Measurements from ENCODE around the gene TRAIP. TPM values are rescaled to one million over a fixed set of nuclear protein-coding genes. Genes with fewer than 3 reads are reported as not detected.
"Not testable (repeated sequence)": the region's sequence is repeated elsewhere in the genome, so short reads cannot be mapped to it uniquely, and the experiment has no call there.

Gene TRAIP, protein sequence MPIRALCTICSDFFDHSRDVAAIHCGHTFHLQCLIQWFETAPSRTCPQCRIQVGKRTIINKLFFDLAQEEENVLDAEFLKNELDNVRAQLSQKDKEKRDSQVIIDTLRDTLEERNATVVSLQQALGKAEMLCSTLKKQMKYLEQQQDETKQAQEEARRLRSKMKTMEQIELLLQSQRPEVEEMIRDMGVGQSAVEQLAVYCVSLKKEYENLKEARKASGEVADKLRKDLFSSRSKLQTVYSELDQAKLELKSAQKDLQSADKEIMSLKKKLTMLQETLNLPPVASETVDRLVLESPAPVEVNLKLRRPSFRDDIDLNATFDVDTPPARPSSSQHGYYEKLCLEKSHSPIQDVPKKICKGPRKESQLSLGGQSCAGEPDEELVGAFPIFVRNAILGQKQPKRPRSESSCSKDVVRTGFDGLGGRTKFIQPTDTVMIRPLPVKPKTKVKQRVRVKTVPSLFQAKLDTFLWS
- total RNA-seq = 1 to 10 TPM in 3 of 4 donors, under 1 TPM in 1; 0.81 to 1.8 (median 1.6) TPM

DNA sequence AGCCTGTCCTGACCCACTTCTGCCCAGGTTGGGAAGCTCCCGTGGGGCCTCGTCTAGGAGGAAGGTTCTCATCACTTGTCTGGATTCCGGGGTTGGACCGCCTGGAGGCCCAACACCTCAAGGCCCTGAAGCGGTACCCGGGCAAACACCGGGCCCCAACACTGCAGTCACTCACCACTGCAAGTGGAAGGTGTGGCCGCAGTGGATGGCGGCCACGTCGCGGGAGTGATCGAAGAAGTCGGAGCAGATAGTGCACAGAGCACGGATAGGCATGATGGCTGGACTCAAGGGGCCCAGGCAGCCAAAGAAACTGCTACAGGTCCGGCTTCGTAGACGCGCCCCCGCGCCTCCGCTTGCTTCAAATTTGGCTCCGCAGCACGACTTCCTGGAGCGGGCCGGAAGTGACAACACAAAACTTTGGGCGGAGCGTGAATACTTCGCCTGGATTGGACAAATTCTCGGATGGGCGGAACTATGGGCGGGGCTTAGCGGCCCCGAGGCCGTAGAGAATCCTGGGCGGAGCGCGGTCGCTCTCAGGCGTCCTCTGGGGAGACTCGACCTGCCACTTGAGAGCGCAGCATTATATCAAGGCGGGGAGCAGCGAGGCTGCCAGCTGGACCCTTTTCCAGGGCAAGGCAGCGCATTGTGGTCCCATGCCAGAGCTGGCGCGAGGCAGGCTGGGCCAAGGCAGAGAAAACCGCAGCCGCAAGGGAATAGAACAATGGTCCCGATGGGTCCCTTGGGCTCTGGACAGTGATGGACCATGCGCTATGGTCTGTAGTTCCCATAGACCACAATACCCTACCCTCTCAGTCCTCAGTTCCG, at the start of gene TRAIP:
TRAIP (minus strand) TSS at position 384 of the 825 bp plus-strand sequence; CDS start at position 273, 111 bp downstream.
- peak; percentile 99 for ATAC-seq
- H3K27ac ChIP-seq = peak within 1 kb of the TSS; percentile 31 to 87 (median 82)

DNA sequence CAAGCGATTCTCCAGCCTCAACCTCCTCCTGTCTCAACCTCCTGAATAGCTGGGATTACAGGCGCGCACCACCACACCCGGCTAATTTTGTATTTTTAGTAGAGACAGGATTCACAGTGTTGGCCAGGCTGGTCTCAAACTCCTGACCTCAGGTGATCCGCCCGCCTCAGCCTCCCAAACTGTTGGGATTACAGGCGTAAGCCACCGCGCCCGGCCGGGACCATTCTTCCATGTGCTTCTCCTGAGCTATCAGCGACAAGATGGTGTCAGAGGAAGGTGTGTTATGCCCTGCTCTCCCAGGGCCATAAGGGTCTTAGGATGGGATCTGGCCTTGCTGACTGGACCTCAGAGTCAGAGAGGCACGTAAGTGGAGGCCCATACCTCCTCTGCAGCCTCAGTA, 48.1 kb upstream of the TRAIP start:
- peak overlapping the region in 3 of 4 donors; percentile 33 to 75 (median 56) for H3K27ac ChIP-seq
- WGBS, 2 donors (ENCODE audit: low coverage in 1 of 2) = 89% methylated on average over 3 of the region's 13 CpGs; no CpG with 5 or more reads in 1 of the 2 donors
- H3K36me3 ChIP-seq = peaks cover 0 to 12% of the 10 kb centered on the region in 2 donors
- H3K9me3 ChIP-seq, H3K27me3 ChIP-seq, ATAC-seq: not testable (repeated sequence)
- H3K4me1 ChIP-seq = peaks cover 0 to 68% (median 11%) of the 10 kb centered on the region in 3 donors
- H3K4me3 ChIP-seq = peak overlapping the region in 1 of 2 donors; percentile 52

More for the DNA sequence above, at the start of gene TRAIP:
- Histone ChIP-seq H3K36me3 (no peaks in the 10 kb centered on the region), H3K4me1 (peaks cover 0 to 16% (median 3%) of the 10 kb centered on the region in 3 donors), H3K9me3 (no peaks in the 10 kb centered on the region), H3K27me3 (no peaks in the 10 kb centered on the region), H3K4me3 (peak within 1 kb of the TSS; percentile 28 to 62)
- peak; percentile 60 for TF ChIP-seq POLR2AphosphoS5 (IDR thresholded peaks at IDR 0.05)
- no peak for TF ChIP-seq CTCF (IDR thresholded peaks at IDR 0.05)
- no peak for TF ChIP-seq EP300 (IDR thresholded peaks at IDR 0.05)
- peak in 1 of 2 donors; percentile 45 for TF ChIP-seq POLR2A (IDR thresholded peaks at IDR 0.05)
- 3 to 17% methylated on average over 7 to 15 of the region's 52 CpGs for WGBS, 2 donors (ENCODE audit: low coverage in 1 of 2)

GRCh38 chr3:49903451-49904424, 47.4 kb upstream of the TRAIP start, which contains the start of gene MST1R:
MST1R (minus strand) TSS chr3:49903873; CDS start chr3:49903609, 264 bp downstream.
- H3K27ac ChIP-seq = peak within 1 kb of the TSS in 3 of 4 donors; percentile 33 to 75 (median 56)

More at GRCh38 chr3:49903451-49904424, 47.4 kb upstream of the TRAIP start, which contains the start of gene MST1R:
- Histone ChIP-seq H3K4me1 (peaks cover 0 to 68% (median 11%) of the 10 kb centered on the region in 3 donors), H3K36me3 (peaks cover 0 to 5% of the 10 kb centered on the region in 2 donors), H3K9me3 (no peaks in the 10 kb centered on the region), H3K4me3 (peak within 1 kb of the TSS; percentile 17 to 52), H3K27me3 (no peaks in the 10 kb centered on the region)
- peak; percentile 88 for ATAC-seq
- 65 to 100% methylated on average over 1 to 5 of the region's 65 CpGs for WGBS, 2 donors (ENCODE audit: low coverage in 1 of 2)
- peak in 1 of 2 donors; percentile 8 for TF ChIP-seq POLR2A (IDR thresholded peaks at IDR 0.05)
- TF ChIP-seq POLR2AphosphoS5 (IDR thresholded peaks at IDR 0.05) = no peak
- no peak for TF ChIP-seq EP300 (IDR thresholded peaks at IDR 0.05)
- TF ChIP-seq CTCF (IDR thresholded peaks at IDR 0.05) = peak in 1 of 4 experiments; percentile 12

Measured in gastroesophageal sphincter (tissue), 4 donors.